ENCODE data around the gene LEO1. TPM values are rescaled to one million over a fixed set of nuclear protein-coding genes. Genes with fewer than 3 reads are reported as not detected.

Gene LEO1
- total and polyA plus RNA-seq, 8 donors = 3.0 to 8.1 (median 5.3) TPM

GRCh38 chr15:51909584-51909983 lies 62.0 kb downstream of the LEO1 start:
- H3K27ac ChIP-seq = no peak overlapping the region
- no peak overlapping the region for H3K4me3 ChIP-seq
- H3K36me3 ChIP-seq = peaks cover 0 to 14% (median 0%) of the 10 kb centered on the region in 3 donors
- H3K4me1 ChIP-seq = peaks cover 0 to 10% (median 0%) of the 10 kb centered on the region in 3 donors
- no peak for TF ChIP-seq CTCF (IDR thresholded peaks at IDR 0.05)
- intact Hi-C loops (cut with DNase I) = no loop called here
- DNase-seq (no peak), FAIRE-seq (no peak), ATAC-seq (no peak)
- WGBS, 2 donors = 91 to 96% methylated on average over 2 of the region's 2 CpGs
- H3K27me3 ChIP-seq = no peaks in the 10 kb centered on the region
- H3K9me3 ChIP-seq = no peaks in the 10 kb centered on the region

DNA sequence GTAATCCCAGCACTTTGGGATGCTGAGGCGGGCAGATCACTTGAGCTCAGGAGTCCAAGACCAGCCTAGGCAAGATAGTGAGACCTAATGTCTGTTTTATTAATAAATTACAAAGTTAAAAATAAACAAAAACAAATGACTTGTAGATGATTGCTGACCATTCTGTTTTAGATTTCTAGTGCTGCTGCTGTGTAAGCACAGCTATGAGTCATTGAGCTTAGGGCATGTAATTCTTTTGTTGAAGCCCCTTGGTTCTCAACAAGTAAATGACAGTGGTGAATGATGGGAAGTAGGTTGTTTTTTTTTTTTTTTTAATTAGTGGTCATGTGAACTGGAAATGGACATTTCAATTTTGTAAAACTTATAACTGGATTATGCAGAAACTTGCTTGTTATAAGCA lies 63.3 kb downstream of the LEO1 start:
- Histone ChIP-seq H3K9me3 (no peaks in the 10 kb centered on the region), H3K4me3 (no peak overlapping the region), H3K4me1 (peaks cover 0 to 10% (median 0%) of the 10 kb centered on the region in 3 donors), H3K27ac (peak overlapping the region in 1 of 4 donors; percentile 62), H3K36me3 (peaks cover 0 to 14% (median 0%) of the 10 kb centered on the region in 3 donors), H3K27me3 (no peaks in the 10 kb centered on the region)
- FAIRE-seq (no peak), ATAC-seq (peak in 1 of 4 donors; percentile 22), DNase-seq (no peak)
- 93 to 97% methylated on average over 1 of the region's 1 CpG for WGBS, 2 donors
- intact Hi-C loops (cut with DNase I) = no loop called here
- no peak for TF ChIP-seq CTCF (IDR thresholded peaks at IDR 0.05)

- FAIRE-seq = no peak
- Histone ChIP-seq H3K4me1 (peaks cover 0 to 10% (median 0%) of the 10 kb centered on the region in 3 donors), H3K27ac (peak overlapping the region in 3 of 4 donors; percentile 6 to 62 (median 43)), H3K27me3 (no peaks in the 10 kb centered on the region), H3K4me3 (no peak overlapping the region), H3K9me3 (no peaks in the 10 kb centered on the region), H3K36me3 (peaks cover 0 to 14% (median 0%) of the 10 kb centered on the region in 3 donors)
- intact Hi-C loops (cut with DNase I) = no loop called here
- DNase-seq = peak in 5 of 6 donors; percentile 50 to 85 (median 66)
- 46% methylated on average over 8 of the region's 8 CpGs for WGBS, 2 donors
- peak in 3 of 4 donors; percentile 16 to 17 (median 17) for TF ChIP-seq CTCF (IDR thresholded peaks at IDR 0.05)
- ATAC-seq = peak; percentile 95 to 98 (median 97)
Measured at GRCh38 chr15:51907136-51907862, 64.3 kb downstream of the LEO1 start.

GRCh38 chr15:51904931-51905330 lies 66.6 kb downstream of the LEO1 start:
- Histone ChIP-seq H3K9me3 (no peaks in the 10 kb centered on the region), H3K36me3 (peaks cover 0 to 23% (median 0%) of the 10 kb centered on the region in 3 donors), H3K4me3 (no peak overlapping the region), H3K4me1 (peaks cover 0 to 10% (median 0%) of the 10 kb centered on the region in 3 donors), H3K27me3 (no peaks in the 10 kb centered on the region), H3K27ac (no peak overlapping the region)
- no peak for TF ChIP-seq CTCF (IDR thresholded peaks at IDR 0.05)
- intact Hi-C loops (cut with DNase I) = no loop called here
- 65 to 68% methylated on average over 4 of the region's 4 CpGs for WGBS, 2 donors
- FAIRE-seq (no peak), DNase-seq (no peak), ATAC-seq (no peak)

DNA sequence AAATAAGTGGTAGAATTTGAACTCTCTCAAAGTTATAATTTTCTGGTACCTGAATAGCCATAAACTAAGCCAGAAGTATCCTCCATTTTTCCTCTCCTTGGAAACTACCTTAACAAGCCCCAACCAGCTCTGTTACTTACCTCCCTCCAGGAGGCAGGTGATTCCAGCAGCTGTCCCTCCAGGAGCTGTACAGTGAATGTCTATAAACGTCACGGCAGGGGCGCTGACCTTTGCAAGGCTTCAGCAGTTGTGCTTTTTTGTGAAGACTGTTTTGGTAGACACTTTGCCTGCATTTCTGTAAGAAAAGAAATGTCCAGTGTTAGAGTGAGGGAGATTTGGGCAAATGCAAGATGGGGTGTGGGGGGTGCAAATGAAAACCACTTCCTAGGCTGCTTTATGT lies 67.2 kb downstream of the LEO1 start:
- ATAC-seq (no peak), FAIRE-seq (no peak), DNase-seq (no peak)
- no peak for TF ChIP-seq CTCF (IDR thresholded peaks at IDR 0.05)
- Histone ChIP-seq H3K36me3 (peaks cover 0 to 18% (median 0%) of the 10 kb centered on the region in 3 donors), H3K9me3 (no peaks in the 10 kb centered on the region), H3K27me3 (no peaks in the 10 kb centered on the region), H3K27ac (no peak overlapping the region), H3K4me3 (no peak overlapping the region), H3K4me1 (peaks cover 0 to 10% (median 0%) of the 10 kb centered on the region in 3 donors)
- 86 to 91% methylated on average over 3 of the region's 3 CpGs for WGBS, 2 donors
- intact Hi-C loops (cut with DNase I) = no loop called here
